ENCODE results near the gene IMPA2. TPM values are rescaled to one million over a fixed set of nuclear protein-coding genes. Genes with fewer than 3 reads are reported as not detected.
"Not testable (repeated sequence)": the region's sequence is repeated elsewhere in the genome, so short reads cannot be mapped to it uniquely, and the experiment has no call there.

IMPA2 gene
- total and polyA plus RNA-seq, 4 experiments from 2014 or later, result 4.9 to 9.8 (median 6.5) TPM

DNA sequence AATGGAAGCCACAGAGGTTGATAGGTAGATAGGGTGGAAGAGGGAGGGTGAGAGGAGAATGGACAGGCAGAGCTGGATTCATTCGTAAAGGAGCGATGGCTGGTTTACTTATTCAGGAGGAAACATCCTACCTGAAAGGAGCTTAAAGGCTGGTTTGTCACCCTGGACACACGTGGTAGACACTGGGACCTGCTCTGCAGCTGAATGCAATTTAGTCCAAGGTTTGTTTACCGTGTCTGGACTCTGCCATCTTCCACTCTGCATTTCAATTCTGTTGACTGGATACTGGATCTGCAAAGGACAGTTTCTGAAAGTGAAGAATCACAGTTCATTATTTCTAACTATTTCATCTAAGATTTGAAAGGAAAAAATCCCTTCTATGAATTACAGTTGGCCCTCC lies 96.7 kb downstream of the IMPA2 start:
- H3K27ac ChIP-seq (ENCODE audit: low read depth, low read length); intact Hi-C loops (cut with micrococcal nuclease); H3K36me3 ChIP-seq (ENCODE audit: insufficient read depth, low read length); H3K4me3 ChIP-seq (ENCODE audit: low read length in 2 of 2); H3K4me1 ChIP-seq (ENCODE audit: insufficient read depth, low read length); H3K36me3 Mint-ChIP-seq; H3K27me3 ChIP-seq (ENCODE audit: insufficient read depth, low read length); POLR2A ChIA-PET (ENCODE audit: partially characterized antibody); CTCF ChIA-PET (ENCODE audit: partially characterized antibody); DNase-seq; H3K27me3 Mint-ChIP-seq; H3K27ac Mint-ChIP-seq; H3K9me3 ChIP-seq (ENCODE audit: control insufficient read depth in 1 of 2, low read length in 2 of 2); H3K9me3 Mint-ChIP-seq; H3K4me3 Mint-ChIP-seq; H3K4me1 Mint-ChIP-seq: not testable (repeated sequence)

DNA sequence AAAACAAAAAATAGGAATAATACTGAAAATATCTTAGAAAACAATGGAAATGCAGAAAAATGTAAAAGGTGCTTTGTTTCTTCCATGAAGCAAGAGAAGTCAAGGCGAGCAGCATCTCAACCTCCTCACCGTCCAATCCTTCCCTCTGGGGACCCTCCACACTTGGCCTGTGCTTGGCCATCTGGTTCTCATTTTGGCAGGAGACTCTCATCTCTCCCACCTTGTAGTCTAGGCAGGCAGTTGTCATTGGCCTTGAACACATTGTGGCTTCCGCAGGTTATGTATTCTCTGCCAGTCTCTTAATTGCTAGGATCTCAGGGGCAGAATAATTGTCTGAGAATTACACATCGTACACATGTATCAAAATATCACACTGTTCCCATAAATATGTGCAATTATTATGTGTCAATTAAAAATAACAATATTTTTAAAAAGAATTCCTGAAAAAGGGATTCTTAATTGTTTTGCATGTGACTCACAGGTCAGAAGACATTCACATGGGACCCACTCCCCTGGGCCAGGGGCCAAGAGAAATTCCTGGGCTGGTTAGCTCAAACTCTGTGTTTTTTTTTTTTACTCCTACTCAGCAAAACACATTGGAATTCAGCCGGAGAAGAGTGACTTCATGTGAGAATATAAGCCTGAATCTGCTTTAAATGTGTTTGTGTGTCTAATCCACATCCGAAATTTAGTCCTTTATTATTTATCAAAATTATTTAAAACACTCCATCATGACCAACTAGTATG lies 98.4 kb downstream of the IMPA2 start:
- Mint-ChIP-seq H3K36me3 (no peaks in the 10 kb centered on the region), H3K27ac (no peak overlapping the region), H3K4me3 (no peak overlapping the region), H3K27me3 (peaks cover 7 to 9% of the 10 kb centered on the region in 2 donors), H3K4me1 (no peaks in the 10 kb centered on the region), H3K9me3 (no peaks in the 10 kb centered on the region)
- Histone ChIP-seq H3K4me1 (ENCODE audit: insufficient read depth, low read length) (no peaks in the 10 kb centered on the region), H3K4me3 (ENCODE audit: low read length in 2 of 2) (no peak overlapping the region), H3K27me3 (ENCODE audit: insufficient read depth, low read length) (no peaks in the 10 kb centered on the region), H3K9me3 (ENCODE audit: control insufficient read depth in 1 of 2, low read length in 2 of 2) (no peaks in the 10 kb centered on the region), H3K36me3 (ENCODE audit: insufficient read depth, low read length) (no peaks in the 10 kb centered on the region), H3K27ac (ENCODE audit: low read depth, low read length) (no peak overlapping the region)
- POLR2A ChIA-PET (ENCODE audit: partially characterized antibody), result no interaction called here
- CTCF ChIA-PET (ENCODE audit: partially characterized antibody), result no interaction called here
- no peak for DNase-seq
- intact Hi-C loops (cut with micrococcal nuclease), result no loop called here

Other genes starting within 250 kb of the IMPA2 start
- 10 to 100 TPM; 44.3 to 46.9 TPM for gene CHMP1B, start 130.1 kb upstream of the IMPA2 start, total RNA-seq
- 10 to 100 TPM; 44.1 to 65.6 TPM for gene CHMP1B, start 130.1 kb upstream of the IMPA2 start, polyA plus RNA-seq
- 10 to 100 TPM; 75.3 to 79.7 TPM for gene MPPE1, start 73.2 kb upstream of the IMPA2 start, total RNA-seq
- 10 to 100 TPM; 28.5 to 43.9 TPM for gene MPPE1, start 73.2 kb upstream of the IMPA2 start, polyA plus RNA-seq
- not detected for gene ANKRD62, start 112.3 kb downstream of the IMPA2 start, total RNA-seq
- gene ANKRD62, start 112.3 kb downstream of the IMPA2 start, polyA plus RNA-seq, result not detected